NCI-H345 treated with DMSO at 0.1 percent for 48 hours (cell line): Measurements from ENCODE around the gene MAGI1.

ENCODE experiments used
- DNase-seq: peaks from one replicate; lab custom pipeline; 2025; ENCODE audit not compliant: unreplicated experiment; lab: John Stamatoyannopoulos, UW

MAGI1 gene

DNA sequence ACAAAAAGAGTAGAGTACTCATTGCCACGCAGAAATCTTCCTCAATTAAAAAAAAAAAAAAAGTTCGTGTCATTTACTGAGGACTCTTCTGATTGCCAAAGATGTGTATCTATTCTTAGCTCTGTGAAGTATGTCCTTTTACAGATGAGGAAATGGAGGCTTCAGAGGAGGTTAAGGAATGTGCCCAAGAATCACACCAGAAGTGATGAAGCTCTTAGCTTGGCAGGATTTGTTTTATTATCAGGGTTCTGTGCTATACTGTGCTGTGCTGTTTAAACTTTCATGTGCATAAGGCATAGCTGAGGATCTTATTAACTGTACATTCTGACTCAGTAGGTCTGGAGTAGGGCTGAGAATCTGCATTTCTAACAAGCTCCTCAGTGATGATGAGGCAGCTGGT is 685.8 kb downstream of the MAGI1 start:
- no peak for DNase-seq

DNA sequence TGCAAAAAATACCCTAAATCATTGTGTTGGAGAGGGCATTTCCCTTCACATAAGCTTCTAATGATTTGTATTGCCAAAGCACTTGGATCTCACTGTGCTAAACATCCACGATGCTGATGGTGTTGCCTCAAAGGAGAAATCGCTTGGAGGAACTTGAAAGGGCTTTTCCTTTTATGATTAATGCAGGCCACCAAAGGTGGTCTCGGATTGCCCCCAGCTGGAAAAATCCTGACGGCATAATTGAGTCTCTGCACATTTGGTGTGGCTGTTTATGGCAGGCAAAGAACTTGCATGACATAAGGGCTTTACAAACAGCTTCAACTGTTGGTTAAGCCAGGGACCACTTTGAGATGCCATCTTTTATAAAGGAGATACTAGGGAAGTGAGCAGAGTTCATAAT is 687.0 kb downstream of the MAGI1 start:
- DNase-seq: no peak

DNA sequence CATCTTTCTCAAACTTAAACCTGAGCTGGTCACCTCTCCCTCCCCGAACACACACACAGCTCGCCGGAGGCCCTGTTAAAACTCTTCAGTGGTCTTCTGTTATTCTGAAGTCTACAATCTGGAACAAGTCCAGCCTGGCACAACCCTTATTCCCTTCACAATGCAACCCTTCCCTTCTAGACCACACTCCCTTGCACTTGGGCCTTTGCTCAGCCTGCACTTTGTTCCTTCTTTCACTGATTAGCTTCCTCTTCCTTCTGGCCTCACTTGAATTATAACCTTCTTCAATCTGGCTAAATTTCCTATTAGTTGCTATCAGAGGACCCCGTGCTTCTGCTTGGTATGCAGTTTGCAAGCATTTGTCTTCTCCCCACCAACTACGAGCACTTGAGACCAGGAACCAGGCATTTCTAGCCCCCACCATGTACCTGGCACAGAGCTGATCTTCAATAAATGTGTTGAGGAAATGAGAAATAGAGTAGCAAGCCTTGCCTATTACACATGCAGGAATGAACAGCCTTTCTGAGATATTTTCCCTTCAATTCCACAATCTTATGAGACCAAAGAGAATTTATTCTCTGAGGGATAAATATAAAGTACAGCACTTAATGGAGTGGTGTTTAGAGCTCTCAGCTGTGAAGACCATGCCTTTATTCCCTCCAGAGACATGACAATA is 687.8 kb downstream of the MAGI1 start:
- no peak for DNase-seq

DNA sequence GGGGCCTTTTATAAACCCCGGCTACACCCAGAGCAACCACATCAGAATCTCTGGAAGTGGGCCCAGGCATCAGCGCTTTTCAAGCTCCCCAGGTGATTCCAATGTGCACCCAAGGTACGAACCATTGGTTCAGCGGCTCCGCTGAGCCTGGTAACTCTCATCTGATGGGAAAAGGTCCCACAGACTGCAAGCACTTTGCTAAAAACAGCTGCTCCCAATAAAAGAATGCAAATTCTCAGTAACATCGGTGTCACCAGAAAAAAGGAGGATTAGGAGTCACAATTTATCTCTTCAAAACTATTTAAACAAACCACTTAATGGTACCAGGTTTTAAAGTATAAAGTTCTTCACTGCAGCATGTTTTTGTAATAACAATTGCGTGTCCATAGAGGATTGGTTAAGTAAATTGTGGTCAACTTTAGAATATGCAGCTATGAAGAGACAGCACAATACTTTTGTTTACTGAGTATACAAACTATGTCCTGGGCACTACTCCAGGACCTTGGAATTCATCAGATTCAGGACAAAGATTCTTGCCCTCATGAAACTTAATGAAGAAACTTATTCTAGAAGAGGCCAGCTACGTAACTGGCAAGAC is 690.2 kb downstream of the MAGI1 start:
- no peak for DNase-seq

DNA sequence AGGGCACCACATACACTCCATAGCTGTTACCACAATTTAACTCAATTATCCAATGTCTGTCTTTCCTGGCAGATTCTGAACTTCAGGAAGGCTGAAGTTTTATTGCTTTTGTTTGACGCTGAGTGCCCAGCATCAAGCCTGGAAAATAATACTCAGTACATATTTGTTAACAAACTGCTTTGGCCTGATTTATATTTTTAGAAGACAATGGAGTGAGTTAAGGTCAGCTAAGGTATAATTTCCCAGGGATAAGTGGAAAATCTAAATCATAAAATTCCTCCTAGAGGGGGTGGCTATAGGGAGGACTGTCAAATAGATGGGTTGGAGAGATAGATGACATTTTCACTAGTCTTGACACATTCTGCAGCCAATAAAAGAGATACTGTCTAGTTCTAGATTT is 691.6 kb downstream of the MAGI1 start:
- no peak for DNase-seq

DNA sequence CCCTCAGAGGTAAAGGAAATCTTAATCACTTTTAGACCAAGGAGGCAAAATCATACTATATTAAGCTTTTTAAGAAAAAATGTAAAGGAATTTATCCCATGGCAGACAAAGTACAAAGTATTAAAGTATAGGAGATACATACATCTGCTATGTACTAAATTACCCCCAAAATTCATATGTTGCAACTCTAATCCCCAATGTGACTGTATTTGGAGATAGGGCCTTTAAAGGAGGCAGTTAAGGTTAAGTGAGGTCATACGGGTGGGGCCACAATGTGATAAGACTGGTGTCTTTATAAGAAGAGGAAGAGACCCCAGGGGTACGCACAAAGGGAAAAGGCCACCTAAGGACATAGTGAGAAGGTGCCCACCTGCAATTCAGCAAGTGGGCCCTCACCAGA is 693.9 kb downstream of the MAGI1 start:
- DNase-seq: no peak

DNA sequence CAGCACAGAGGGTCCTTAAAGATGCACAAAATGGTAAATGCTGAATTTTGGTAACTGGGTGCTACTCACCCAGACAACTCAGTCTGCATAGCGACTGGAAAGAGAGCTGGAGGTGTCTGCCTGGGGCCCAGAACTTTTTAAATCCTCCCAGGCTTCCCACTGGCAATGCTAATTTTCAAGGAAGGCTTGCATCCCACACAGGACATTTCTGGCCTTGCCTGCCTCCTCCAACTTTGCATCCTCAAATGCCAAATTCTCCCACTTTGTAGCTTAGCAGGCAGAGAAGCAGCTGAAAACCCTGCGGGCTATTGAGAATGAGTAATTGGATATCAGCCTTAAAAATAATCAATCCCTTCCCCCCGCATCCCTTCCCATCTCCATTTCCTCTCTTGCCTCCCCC is 694.3 kb downstream of the MAGI1 start:
- no peak for DNase-seq

DNA sequence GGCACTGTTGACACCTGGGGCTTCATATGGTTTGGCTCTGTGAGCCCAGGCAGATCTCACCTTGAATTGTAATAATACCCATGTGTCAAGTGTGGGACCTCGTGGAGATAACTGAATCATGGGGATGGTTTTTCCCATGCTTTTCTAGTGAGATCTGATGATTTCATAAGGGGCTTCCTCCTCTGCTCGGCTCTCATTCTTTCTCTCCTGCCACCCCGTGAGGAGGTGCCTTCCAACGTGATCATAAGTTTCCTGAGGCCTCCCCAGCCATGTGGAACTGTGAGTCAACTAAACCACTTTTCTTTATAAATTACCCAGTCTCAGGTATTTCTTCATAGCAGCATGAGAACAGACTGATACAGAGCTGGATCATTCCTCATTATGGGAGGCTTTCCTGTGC is 695.0 kb downstream of the MAGI1 start:
- DNase-seq: no peak

DNA sequence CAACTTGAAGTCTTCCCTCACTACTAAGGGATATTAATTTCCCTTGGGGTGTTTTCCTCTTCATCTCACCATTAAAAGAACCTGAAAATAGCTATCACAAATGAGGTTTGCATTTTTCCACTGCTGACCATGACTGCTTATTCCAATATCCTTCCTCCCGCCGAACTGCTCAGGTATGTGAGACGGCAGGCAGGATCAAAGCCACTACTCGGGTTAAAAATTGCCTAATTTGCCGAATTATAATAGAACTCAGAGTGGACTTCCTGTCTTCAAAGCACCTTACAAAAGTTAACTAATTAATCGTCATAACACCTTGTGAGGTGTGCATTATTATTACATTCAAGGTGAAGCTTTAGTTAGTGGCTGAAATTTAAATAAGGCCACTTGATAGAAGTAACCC is 695.7 kb downstream of the MAGI1 start:
- no peak for DNase-seq

DNA sequence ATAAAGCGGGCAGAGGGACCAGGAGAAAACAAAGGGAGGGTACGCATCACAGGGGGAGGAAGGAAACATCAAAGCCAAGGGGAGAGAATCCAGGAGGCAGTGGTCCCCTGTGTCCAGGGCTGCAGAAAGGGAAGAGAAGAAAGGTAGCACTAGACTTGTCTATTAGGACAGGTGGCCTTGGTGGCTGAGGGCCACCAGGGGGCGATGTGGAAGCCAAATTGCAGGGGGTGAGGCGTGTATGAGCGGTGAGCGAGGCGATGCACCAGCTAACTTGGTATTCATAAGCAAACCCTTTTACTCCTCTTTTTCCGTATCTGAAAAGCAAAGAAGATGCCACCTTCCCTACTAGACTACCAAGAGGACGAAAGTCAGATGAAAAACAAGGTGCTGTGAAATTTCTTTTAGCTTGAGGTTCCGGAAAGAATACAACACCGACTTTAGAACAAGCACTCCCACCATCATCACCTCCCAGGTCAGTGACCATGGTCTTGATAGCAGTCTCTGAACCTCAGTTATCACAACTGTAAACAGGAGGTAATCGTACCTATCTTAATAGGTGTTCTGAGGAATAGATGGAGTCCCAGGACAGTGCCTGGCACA is 696.5 kb downstream of the MAGI1 start:
- DNase-seq: no peak

DNA sequence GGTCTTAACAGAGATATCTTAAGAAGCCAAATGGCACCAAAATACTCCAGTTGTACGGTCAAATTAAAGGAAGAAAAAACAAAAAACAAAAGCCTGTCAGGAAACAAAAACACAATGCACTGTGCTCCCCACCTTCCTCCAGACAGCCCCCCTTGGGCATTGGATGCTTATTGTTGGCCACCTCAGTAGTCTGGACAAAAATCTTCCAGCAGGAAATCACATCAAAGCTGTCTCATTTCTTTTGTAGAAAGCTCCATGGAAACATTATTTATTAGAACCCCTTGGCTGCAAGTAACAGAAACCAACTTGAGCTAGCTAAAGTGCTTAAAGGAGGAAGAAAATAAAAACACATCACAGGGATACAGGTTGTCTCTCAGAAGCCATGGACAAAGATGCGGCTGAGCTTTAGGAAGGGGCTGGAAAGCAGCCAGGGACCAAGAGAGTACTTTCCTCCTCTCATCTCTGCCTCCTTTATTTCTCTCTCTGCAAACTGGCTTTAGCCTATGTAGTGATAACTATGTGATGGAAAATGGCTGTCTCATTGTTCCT is 699.5 kb downstream of the MAGI1 start:
- no peak for DNase-seq

DNA sequence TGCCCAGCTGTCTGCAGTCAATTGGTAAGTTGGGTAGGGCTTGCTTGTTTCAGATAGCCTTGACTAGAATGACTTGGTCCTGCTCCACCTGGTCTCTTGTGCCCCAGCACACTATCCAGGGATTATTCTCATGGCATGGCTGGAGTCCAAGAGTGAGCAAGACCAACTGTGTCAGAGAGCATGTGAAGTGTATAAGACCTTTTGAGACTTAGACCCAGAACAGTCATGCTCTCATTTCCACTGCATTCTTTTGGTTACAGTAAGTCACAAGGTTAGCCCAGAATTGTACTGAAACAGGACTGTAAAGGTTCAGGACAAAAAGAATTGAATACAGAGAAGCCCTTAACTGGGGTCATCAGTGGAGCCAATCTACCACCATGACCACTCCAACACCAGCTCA is 700.1 kb downstream of the MAGI1 start:
- DNase-seq: no peak

DNA sequence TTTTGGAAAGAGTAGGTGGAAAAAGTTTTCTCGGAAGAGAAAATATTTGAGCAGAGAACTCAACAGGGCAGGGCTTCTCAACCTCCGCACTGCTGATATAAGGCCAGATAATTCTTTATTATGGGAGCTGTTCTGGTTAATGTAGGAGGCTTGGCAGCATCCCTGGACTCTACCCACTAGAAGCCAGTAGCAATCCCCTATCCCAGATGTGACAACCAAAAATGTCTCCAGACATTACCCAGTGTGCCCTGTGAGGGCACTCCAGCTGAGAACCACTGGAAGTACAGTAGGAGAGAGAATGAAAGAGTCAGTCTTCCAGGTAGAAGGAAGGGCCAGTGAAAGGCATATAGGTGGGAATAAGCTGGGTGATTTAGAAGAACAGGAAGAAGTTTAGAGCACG is 703.1 kb downstream of the MAGI1 start:
- DNase-seq: no peak

DNA sequence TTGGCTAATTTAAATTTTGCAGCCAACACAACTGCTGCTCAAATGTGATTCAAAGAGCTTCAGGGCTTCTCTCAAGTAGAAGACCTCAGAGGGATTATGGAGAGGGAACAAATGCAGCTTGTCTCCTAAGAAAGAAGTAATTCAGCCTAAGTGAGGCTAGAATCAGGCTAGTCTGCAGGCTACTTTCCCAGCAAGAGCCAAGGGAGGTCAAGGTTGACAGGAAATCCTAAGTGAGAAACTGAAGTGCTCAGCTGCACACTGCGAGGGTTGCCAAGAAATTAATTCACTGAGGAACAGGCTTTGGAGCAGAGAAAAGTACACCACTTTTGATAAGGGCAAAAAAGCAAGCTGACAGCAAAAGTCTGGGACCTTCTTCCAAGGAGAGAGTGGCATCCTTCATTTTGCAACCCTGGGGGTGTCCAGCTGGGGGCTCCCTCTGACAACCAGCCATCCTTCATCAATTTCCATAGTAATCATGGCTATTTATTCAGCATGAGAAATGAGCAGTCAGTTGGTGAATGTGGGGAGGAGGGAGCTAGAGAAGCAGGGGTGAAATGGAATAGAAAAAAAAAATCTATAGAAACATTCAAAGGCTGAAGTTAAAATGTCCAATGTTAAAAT is 704.6 kb downstream of the MAGI1 start:
- DNase-seq: no peak

DNA sequence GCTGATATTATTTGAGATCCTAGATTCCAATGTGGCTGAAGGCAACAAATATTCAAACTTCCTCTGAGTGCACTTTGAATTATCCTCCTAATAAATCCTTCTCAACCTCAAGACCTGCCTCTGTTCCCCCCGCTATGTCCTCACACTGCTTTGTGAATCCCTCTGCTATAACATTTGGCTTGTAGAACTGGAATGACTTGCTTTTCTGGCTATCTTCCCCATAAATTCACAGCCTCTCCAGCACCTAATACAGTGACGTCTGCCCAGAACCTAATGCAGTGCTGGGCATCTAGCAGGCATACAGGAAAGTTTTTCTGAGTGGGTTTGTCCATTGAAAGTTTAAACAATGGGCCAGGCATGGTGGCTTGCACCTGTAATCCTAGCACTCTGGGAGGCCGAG is 707.0 kb downstream of the MAGI1 start:
- DNase-seq: no peak

DNA sequence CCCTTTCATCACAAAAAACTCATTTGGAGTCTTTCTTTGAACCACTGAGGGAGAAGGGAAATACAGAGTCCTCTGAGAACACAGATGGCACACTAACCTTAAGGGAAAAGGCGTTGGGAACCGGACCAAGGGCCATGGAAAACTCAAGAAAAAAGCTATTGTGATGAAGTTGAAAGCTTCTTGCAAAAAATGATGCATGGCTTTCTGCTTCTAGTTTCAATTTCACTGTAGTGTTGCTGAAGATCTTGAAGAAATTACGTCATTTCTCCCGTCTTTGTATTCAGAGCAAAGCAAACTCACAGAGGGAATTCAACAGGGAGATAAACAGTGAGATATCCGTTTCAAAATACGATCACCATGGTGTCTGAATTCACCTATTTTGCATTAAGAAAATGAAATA is 708.6 kb downstream of the MAGI1 start:
- DNase-seq: no peak

DNA sequence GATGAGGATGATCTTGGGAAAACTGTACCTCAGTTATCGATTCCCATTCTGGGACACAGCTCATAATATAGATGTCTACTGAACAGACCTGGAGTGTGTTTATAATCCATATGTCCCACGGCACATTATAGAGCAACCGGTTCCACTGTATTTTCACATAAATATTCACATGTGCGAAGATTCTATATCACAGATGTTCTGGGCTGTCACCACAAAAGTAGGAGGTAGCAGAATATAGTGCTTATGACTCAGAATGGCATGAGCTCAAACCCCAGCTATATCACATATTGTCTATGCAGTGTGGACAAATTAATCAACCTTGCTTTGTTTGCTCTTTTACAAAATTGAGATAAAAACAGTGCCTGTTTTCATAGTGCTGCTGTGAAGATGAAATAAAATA is 710.6 kb downstream of the MAGI1 start:
- no peak for DNase-seq

DNA sequence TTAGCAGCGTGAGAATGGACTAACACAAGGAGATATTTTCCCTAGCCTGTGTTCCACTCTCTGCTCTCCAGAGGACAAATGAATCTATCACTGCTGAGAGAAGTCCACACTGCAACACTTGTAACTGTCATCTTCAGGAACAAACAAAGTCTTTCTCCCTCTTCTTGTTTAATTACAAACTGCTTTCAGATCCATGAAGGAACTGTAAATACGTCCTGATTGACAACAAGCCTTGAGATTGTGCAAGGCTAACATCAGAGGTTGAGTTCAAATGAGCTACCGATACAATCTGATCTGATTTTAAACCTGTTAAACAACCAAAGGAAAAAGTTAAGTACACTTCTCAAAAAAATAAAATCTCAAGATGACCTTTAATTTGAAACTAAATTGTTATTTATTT is 712.1 kb downstream of the MAGI1 start:
- DNase-seq: no peak

DNA sequence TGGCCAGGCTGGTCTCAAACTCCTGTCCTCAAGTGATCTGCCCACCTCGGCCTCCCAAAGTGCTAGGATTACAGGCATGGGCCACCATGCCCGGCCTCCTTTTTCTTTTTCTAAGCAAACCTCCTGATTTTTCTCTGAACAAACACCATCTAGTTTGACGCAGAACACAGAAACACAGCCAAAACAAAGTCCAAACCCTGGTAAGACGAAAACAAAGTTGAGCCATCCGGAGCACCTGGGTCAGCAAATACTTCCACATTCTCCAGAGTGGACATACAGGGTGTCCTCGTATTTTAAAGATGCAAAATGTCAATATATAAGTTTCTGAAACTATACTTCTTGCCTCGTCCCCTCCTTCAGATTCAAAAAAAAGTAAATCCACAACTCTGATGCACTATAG is 715.8 kb downstream of the MAGI1 start:
- no peak for DNase-seq

DNA sequence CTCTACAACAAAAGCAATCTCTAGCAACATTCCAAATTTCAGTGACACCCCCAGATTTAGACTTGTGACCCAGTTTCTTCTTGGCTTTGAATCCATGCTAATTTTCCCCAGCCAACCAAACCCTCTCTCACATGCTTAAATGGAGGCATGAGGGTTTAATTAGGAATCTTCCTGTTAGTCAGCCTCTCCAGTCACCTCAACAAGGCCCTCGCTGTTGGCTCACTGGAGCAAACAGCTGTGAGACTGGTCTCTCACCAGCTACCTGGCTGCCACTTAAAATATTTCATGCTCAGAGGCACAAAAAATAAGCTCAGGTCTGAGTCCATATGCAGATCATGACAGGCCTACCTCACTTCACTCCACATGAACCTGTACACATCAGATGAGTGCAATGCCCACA is 720.5 kb downstream of the MAGI1 start:
- no peak for DNase-seq

DNA sequence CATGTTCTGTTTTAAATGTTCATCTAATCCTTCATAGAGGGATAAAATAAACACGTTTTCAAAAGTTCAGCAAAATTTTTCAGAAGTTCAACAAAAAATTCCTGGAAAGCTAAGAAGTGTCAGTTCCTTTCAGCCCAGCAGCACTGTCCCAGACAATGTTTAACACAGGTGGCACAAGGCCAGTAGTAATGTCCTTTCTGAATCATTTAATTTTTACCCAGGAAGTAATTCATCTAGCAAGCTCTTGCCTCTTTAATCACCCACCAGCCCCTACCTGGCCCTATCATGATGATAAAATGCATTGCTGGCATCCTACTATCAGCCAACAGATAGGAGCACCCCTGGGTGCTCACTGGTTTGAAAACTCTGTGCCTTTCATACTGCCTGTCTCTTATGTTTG is 723.8 kb downstream of the MAGI1 start:
- DNase-seq: no peak

DNA sequence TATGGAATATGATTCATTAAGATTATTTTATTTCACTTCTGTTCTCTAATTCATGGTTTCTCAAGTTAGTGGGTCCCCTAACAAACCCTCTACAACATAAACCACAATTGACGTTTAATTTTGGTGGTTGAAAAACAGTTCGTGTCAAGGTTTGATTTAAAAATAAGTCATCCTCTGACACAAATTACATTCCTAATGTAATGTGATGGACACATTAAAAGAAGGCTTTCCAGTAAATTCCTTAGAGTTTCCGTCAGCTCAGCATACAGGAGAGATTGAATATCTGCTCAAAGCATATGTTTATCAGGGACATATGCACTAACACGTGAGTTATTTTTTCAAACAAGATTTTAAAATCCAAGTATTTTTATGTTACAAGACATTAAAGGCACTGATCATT is 724.4 kb downstream of the MAGI1 start:
- DNase-seq: no peak
